H1 (cell line): ENCODE data around the gene NACA. TPM values are rescaled to one million over a fixed set of nuclear protein-coding genes. Genes with fewer than 3 reads are reported as not detected.

Experiments used
- CHD7 ChIP-seq: fragments of 300-600 bp; sonication (generic); IDR thresholded peaks from 2 replicates; pipeline ENCODE4 v1.7.1; 2012; ENCODE audit warnings: low read length, moderate library complexity, mild to moderate bottlenecking, inconsistent platforms; ENCODE audit not compliant: insufficient replicate concordance
- polyA plus RNA-seq, 7 experiments: library from polyadenylated mRNA; depleted of rRNA in 3 of 7; stranded (reverse) in 5 of 7; unstranded in 2 of 7; fragments of >200 nt in 5 of 7; fragments of 200-250 nt in 2 of 7; gene quantifications; 1 replicate in 5 of 7; 2 replicates in 1 of 7; 4 replicates in 1 of 7; pipeline versions ENCODE4 v1.2.1 to v1.2.3, GENCODE V29; 2011 to 2013; ENCODE audit warnings: missing spikeins in 2 of 7, mixed read lengths in 2 of 7
- total RNA-seq: library from RNA; stranded (reverse); fragmentation: NEBNext Ultra II Directional; extraction: Animal tissue kit (Norgen Biotek cat#: 25700); gene quantifications from 2 replicates; pipeline ENCODE4 v1.2.1, GENCODE V29; 2021

Gene NACA
- total and polyA plus RNA-seq, 2 of the 8 experiments (the other 6 are each of a cell fraction or from before 2014, with no cell fraction given): 511 to 1,063 TPM

GRCh38 chr12:56718636-56719035 lies 6.5 kb downstream of the NACA start (continued):
- no peak for TF ChIP-seq CHD7
